WTC11 (cell line): ENCODE data around the gene CEP152.

Experiments used
- ATF6 ChIP-seq: sonication (generic); formaldehyde crosslinking; IDR thresholded peaks from 2 replicates; pipeline ENCODE4 v1.8.1; 2023; ENCODE audit warnings: mild to moderate bottlenecking, missing genetic modification reagents
- RELA ChIP-seq: sonication (generic); formaldehyde crosslinking; IDR thresholded peaks from 2 replicates; pipeline ENCODE4 v1.8.1; 2022; ENCODE audit warnings: missing genetic modification reagents, mild to moderate bottlenecking, borderline replicate concordance
- TEAD4 ChIP-seq: sonication (generic); formaldehyde crosslinking; IDR thresholded peaks from 2 replicates; pipeline ENCODE4 v1.8.0; 2022; ENCODE audit warnings: mild to moderate bottlenecking, missing genetic modification reagents
- TF ChIP-seq, protein P1 (sequence below): sonication (generic); formaldehyde crosslinking; IDR thresholded peaks from 2 replicates; pipeline ENCODE4 v1.8.0; 2023; ENCODE audit warnings: missing genetic modification reagents
- TF ChIP-seq, protein P2 (sequence below): fragments of 200-600 bp; IDR thresholded peaks from 2 replicates; pipeline ENCODE4 v1.8.0; 2022; ENCODE audit warnings: antibody characterized with exemption

DNA sequence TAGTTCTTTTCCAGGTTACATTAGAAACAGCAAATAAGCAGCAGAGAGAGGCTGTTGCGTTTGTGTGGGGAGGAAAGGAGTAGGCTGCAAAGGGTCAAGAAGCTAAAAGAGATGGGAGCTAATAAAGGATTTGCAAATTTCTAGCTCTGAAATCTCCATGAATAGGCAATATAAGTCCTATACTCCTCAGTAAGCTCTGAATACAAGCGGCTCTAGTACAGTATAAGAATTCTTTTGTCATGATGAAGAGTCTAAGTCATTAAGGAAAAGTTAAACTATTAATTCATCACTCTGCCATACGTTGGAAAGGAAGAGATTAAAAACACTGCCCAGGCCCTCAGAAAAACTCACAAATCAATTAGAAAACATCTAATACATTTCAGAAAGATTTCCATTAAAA, 59.3 kb downstream of the CEP152 start:
- TF ChIP-seq, protein P1, sequence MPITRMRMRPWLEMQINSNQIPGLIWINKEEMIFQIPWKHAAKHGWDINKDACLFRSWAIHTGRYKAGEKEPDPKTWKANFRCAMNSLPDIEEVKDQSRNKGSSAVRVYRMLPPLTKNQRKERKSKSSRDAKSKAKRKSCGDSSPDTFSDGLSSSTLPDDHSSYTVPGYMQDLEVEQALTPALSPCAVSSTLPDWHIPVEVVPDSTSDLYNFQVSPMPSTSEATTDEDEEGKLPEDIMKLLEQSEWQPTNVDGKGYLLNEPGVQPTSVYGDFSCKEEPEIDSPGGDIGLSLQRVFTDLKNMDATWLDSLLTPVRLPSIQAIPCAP (CRISPR knock-in tag) = no peak
- TF ChIP-seq, protein P2, sequence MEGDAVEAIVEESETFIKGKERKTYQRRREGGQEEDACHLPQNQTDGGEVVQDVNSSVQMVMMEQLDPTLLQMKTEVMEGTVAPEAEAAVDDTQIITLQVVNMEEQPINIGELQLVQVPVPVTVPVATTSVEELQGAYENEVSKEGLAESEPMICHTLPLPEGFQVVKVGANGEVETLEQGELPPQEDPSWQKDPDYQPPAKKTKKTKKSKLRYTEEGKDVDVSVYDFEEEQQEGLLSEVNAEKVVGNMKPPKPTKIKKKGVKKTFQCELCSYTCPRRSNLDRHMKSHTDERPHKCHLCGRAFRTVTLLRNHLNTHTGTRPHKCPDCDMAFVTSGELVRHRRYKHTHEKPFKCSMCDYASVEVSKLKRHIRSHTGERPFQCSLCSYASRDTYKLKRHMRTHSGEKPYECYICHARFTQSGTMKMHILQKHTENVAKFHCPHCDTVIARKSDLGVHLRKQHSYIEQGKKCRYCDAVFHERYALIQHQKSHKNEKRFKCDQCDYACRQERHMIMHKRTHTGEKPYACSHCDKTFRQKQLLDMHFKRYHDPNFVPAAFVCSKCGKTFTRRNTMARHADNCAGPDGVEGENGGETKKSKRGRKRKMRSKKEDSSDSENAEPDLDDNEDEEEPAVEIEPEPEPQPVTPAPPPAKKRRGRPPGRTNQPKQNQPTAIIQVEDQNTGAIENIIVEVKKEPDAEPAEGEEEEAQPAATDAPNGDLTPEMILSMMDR = no peak
- TF ChIP-seq TEAD4 (CRISPR knock-in tag) (no peak), ATF6 (CRISPR knock-in tag) (no peak), RELA (CRISPR knock-in tag) (no peak)
